K562 (cell line): ENCODE data around the gene EXOSC1. TPM values are rescaled to one million over a fixed set of nuclear protein-coding genes. Genes with fewer than 3 reads are reported as not detected.

Source experiments
- ATF1 ChIP-seq, 2 experiments: fragments of 450-650 bp in 1 of 2; IDR thresholded peaks; 2 replicates each; pipeline ENCODE4 v1.6.1; 2016; ENCODE audit warnings: missing compliant biosample characterization in 1 of 2, missing genetic modification characterization in 1 of 2
- BDP1 ChIP-seq: IDR thresholded peaks from 3 replicates; pipeline ENCODE4 v1.6.1; 2011; ENCODE audit not compliant: insufficient read length, insufficient read depth
- CBX2 ChIP-seq: fragments of 200-600 bp; sonication (generic); IDR thresholded peaks from one replicate; pipeline ENCODE4 v1.6.1; 2012; ENCODE audit warnings: mild to moderate bottlenecking, low read length, inconsistent platforms; ENCODE audit not compliant: insufficient read depth, poor library complexity, severe bottlenecking
- FIP1L1 ChIP-seq: fragments of 200-400 bp; formaldehyde crosslinking; IDR thresholded peaks from 2 replicates; pipeline ENCODE4 v1.6.1; 2018; ENCODE audit warnings: mild to moderate bottlenecking, low read depth, low read length; ENCODE audit not compliant: poor library complexity, severe bottlenecking
- GABPB1 ChIP-seq: sonication (generic); formaldehyde crosslinking; IDR thresholded peaks from 2 replicates; pipeline ENCODE4 v1.8.0; 2022; ENCODE audit warnings: mild to moderate bottlenecking, missing genetic modification reagents
- HDAC2 ChIP-seq: fragments of 450-650 bp; IDR thresholded peaks from 2 replicates; pipeline ENCODE4 v1.6.1; 2016; ENCODE audit warnings: mild to moderate bottlenecking
- HDAC3 ChIP-seq: fragments of 450-650 bp; IDR thresholded peaks from 2 replicates; pipeline ENCODE4 v1.6.1; 2018; ENCODE audit warnings: borderline replicate concordance, mild to moderate bottlenecking, moderate library complexity; ENCODE audit not compliant: partially characterized antibody
- JUN ChIP-seq, 2 experiments: sonication (generic) in 1 of 2; formaldehyde crosslinking in 1 of 2; IDR thresholded peaks; 2 replicates each; pipeline versions ENCODE4 v1.6.1 to v1.8.0; 2012 to 2022; ENCODE audit warnings: borderline replicate concordance in 2 of 2, mild to moderate bottlenecking in 2 of 2, improper control_type of control experiment in 1 of 2, low read depth in 1 of 2, low read length in 1 of 2, missing genetic modification reagents in 1 of 2
- RFX1 ChIP-seq: fragments of 450-650 bp; IDR thresholded peaks from 2 replicates; pipeline ENCODE4 v1.6.1; 2016; ENCODE audit warnings: mild to moderate bottlenecking, moderate library complexity
- SAFB2 ChIP-seq: fragments of 200-400 bp; formaldehyde crosslinking; IDR thresholded peaks from 2 replicates; pipeline ENCODE4 v1.6.1; 2018; ENCODE audit warnings: borderline replicate concordance, low read length, low read depth, moderate library complexity; ENCODE audit not compliant: severe bottlenecking
- TOE1 ChIP-seq, 2 experiments: fragments of 450-650 bp in 1 of 2; sonication (generic) in 1 of 2; formaldehyde crosslinking in 1 of 2; IDR thresholded peaks; 2 replicates each; pipeline versions ENCODE4 v1.7.1 to v1.8.0; 2016 to 2022; ENCODE audit warnings: borderline replicate concordance in 2 of 2, mild to moderate bottlenecking in 2 of 2, antibody characterized with exemption in 1 of 2, inconsistent platforms in 1 of 2, low read depth in 1 of 2, missing genetic modification reagents in 1 of 2, moderate library complexity in 1 of 2
- ZEB2 ChIP-seq: fragments of 450-650 bp; IDR thresholded peaks from 2 replicates; pipeline ENCODE4 v1.6.1; 2016
- ZNF263 ChIP-seq: sonication (generic); formaldehyde crosslinking; IDR thresholded peaks from 2 replicates; pipeline ENCODE4 v1.8.0; 2022; ENCODE audit warnings: mild to moderate bottlenecking, missing genetic modification reagents, borderline replicate concordance
- ZNF431 ChIP-seq: sonication (generic); formaldehyde crosslinking; IDR thresholded peaks from 2 replicates; pipeline ENCODE4 v1.8.0; 2022; ENCODE audit warnings: mild to moderate bottlenecking, missing genetic modification reagents
- ZNF75A ChIP-seq: fragments of 450-650 bp; formaldehyde crosslinking; IDR thresholded peaks from 2 replicates; pipeline ENCODE4 v1.4.0; 2020; ENCODE audit warnings: mild to moderate bottlenecking
- polyA plus RNA-seq, 8 experiments: library from polyadenylated mRNA; depleted of rRNA in 4 of 8; stranded (reverse) in 5 of 8; unstranded in 3 of 8; fragments of >200 nt; fragmentation: Nextera tagmentation in 2 of 8; fragmentation: Illumina TruSeq in 1 of 8; extraction: Ambion mirVana in 2 of 8; extraction: Trizol in 1 of 8; gene quantifications; 2 replicates each; pipeline versions ENCODE4 v1.2.1 to v1.2.3, GENCODE V29; 2011 to 2014; ENCODE audit warnings: inconsistent platforms in 1 of 8, missing spikeins in 1 of 8
- total RNA-seq, 7 experiments: library from RNA; depleted of rRNA in 6 of 7; stranded (reverse); fragments of >200 nt in 6 of 7; fragmentation: Illumina TruSeq in 2 of 7; extraction: Trizol in 2 of 7; gene quantifications; 2 replicates each; pipeline versions ENCODE4 v1.2.1 to v1.2.3, GENCODE V29; 2011 to 2021; ENCODE audit warnings: low replicate concordance in 1 of 7
- TF ChIP-seq, protein P1 (sequence below): fragments of 450-650 bp; IDR thresholded peaks from 2 replicates; pipeline ENCODE4 v1.6.1; 2016; ENCODE audit warnings: mild to moderate bottlenecking
- TF ChIP-seq, protein P2 (sequence below): fragments of 450-650 bp; formaldehyde crosslinking; IDR thresholded peaks from 2 replicates; pipeline ENCODE4 v1.4.0; 2022; ENCODE audit warnings: missing genetic modification characterization
- TF ChIP-seq, protein P3 (sequence below): fragments of 450-650 bp; formaldehyde crosslinking; IDR thresholded peaks from 2 replicates; pipeline ENCODE4 v1.4.0; 2022; ENCODE audit warnings: missing genetic modification characterization

The EXOSC1 gene
- total and polyA plus RNA-seq, 9 of the 15 experiments (the other 6 are each of a cell fraction or from before 2014, with no cell fraction given), result 44.3 to 117 (median 67.0) TPM

DNA sequence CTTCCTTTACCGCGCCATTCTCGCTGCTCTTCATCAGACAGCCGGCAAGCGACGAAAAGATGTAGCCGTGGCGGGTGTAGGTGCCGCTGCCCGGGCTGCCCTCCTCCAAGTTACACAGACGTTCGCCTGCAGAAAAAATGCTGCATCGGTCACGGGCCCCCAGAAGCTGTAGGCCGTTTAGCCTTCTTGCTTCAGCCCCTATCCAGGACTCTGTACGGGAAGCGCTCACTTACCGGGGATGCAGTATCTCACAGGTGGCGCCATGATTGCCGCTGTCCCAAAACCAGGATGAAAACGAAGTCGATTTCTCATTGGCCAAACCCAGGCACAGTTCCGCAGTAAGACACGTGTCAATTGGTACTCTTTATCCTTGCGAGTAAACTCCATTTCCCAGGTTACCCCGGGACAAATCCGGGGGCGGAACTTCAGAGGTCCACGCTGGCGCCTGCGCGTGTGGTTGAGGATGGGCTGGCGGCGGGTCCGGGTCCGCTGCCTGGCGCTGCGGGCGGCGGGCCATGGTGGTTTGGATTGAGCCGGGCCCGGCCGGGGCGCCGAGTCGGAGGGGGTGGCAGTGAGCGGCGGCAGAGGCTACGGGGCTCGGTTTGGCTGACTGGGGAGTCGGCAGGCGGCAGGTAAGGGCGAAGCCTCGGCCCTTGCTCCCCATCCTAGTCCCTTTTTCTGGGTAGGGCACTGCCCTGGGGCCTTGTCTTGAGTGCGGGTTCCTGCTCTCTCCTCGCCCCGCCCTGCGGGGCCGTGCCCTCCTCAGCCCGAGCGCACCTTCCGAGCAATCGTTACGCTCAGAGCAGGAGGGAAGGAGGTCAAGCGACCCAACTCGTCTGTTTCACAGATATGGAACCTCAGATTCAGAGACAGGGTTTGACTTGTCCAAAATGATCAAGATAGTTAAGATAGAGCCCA lies at the start of gene EXOSC1, which contains the start of gene ZDHHC16 (continued):
- TF ChIP-seq, protein P1, sequence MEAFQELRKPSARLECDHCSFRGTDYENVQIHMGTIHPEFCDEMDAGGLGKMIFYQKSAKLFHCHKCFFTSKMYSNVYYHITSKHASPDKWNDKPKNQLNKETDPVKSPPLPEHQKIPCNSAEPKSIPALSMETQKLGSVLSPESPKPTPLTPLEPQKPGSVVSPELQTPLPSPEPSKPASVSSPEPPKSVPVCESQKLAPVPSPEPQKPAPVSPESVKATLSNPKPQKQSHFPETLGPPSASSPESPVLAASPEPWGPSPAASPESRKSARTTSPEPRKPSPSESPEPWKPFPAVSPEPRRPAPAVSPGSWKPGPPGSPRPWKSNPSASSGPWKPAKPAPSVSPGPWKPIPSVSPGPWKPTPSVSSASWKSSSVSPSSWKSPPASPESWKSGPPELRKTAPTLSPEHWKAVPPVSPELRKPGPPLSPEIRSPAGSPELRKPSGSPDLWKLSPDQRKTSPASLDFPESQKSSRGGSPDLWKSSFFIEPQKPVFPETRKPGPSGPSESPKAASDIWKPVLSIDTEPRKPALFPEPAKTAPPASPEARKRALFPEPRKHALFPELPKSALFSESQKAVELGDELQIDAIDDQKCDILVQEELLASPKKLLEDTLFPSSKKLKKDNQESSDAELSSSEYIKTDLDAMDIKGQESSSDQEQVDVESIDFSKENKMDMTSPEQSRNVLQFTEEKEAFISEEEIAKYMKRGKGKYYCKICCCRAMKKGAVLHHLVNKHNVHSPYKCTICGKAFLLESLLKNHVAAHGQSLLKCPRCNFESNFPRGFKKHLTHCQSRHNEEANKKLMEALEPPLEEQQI, result no peak
- TF ChIP-seq ZNF431 (no peak), SAFB2 (no peak), FIP1L1 (no peak), TOE1 (IDR thresholded peaks at IDR 0.05; ENCODE audit: borderline replicate concordance) (no peak), TOE1 (CRISPR knock-in tag; IDR thresholded peaks at IDR 0.05; ENCODE audit: borderline replicate concordance, low read depth) (no peak), HDAC2 (0 out of 2 replicates have a peak, but pooled peaks have one; percentile 41), JUN (IDR thresholded peaks at IDR 0.05; ENCODE audit: borderline replicate concordance, low read depth, low read length) (no peak; the same call in 1 of the 2 replicates), JUN (CRISPR knock-in tag; IDR thresholded peaks at IDR 0.05; ENCODE audit: borderline replicate concordance) (no peak), ZNF75A (no peak), ZNF263 (CRISPR knock-in tag) (no peak), ZEB2 (no peak), GABPB1 (peak; percentile 26; the same call in 1 of the 2 replicates), ATF1 (CRISPR knock-in tag; IDR thresholded peaks at IDR 0.05) (no peak), ATF1 (tag; IDR thresholded peaks at IDR 0.05) (peak; percentile 51), HDAC3 (no peak), BDP1 (no peak), CBX2 (no peak), RFX1 (no peak)
- TF ChIP-seq, protein P2, sequence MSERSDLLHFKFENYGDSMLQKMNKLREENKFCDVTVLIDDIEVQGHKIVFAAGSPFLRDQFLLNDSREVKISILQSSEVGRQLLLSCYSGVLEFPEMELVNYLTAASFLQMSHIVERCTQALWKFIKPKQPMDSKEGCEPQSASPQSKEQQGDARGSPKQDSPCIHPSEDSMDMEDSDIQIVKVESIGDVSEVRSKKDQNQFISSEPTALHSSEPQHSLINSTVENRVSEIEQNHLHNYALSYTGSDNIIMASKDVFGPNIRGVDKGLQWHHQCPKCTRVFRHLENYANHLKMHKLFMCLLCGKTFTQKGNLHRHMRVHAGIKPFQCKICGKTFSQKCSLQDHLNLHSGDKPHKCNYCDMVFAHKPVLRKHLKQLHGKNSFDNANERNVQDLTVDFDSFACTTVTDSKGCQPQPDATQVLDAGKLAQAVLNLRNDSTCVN (CRISPR knock-in tag), result no peak
- TF ChIP-seq, protein P3, sequence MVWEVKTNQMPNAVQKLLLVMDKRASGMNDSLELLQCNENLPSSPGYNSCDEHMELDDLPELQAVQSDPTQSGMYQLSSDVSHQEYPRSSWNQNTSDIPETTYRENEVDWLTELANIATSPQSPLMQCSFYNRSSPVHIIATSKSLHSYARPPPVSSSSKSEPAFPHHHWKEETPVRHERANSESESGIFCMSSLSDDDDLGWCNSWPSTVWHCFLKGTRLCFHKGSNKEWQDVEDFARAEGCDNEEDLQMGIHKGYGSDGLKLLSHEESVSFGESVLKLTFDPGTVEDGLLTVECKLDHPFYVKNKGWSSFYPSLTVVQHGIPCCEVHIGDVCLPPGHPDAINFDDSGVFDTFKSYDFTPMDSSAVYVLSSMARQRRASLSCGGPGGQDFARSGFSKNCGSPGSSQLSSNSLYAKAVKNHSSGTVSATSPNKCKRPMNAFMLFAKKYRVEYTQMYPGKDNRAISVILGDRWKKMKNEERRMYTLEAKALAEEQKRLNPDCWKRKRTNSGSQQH (CRISPR knock-in tag), result no peak
